ENCODE measurements around the gene NCKAP5.

NCKAP5 gene

GRCh38 chr2:133054297-133054696, 514.0 kb downstream of the NCKAP5 start:
- DNase-seq = no peak

GRCh38 chr2:133053541-133053940, 514.7 kb downstream of the NCKAP5 start:
- DNase-seq = no peak

GRCh38 chr2:133045787-133046186, 522.5 kb downstream of the NCKAP5 start:
- DNase-seq = no peak

GRCh38 chr2:133044556-133044955, 523.7 kb downstream of the NCKAP5 start:
- DNase-seq = no peak

- no peak for DNase-seq
Observed at GRCh38 chr2:133040170-133040569, 528.1 kb downstream of the NCKAP5 start.

- DNase-seq = no peak
Observed at GRCh38 chr2:133039531-133039930, 528.7 kb downstream of the NCKAP5 start.

GRCh38 chr2:133026536-133027177, 541.6 kb downstream of the NCKAP5 start:
- no peak for DNase-seq

GRCh38 chr2:133025004-133025403, 543.3 kb downstream of the NCKAP5 start:
- DNase-seq = no peak

- DNase-seq = no peak
Observed at GRCh38 chr2:133012847-133013734, 555.2 kb downstream of the NCKAP5 start.

- no peak for DNase-seq
Observed at GRCh38 chr2:133004623-133005022, 563.6 kb downstream of the NCKAP5 start.

GRCh38 chr2:132999421-132999820, 568.8 kb downstream of the NCKAP5 start:
- DNase-seq = no peak

- no peak for DNase-seq
Observed at GRCh38 chr2:132998221-132998620, 570.0 kb downstream of the NCKAP5 start.

- DNase-seq = no peak
Observed at GRCh38 chr2:132991471-132992045, 576.7 kb downstream of the NCKAP5 start.

GRCh38 chr2:132984731-132985130, 583.5 kb downstream of the NCKAP5 start:
- no peak for DNase-seq

GRCh38 chr2:132980304-132980703, 588.0 kb downstream of the NCKAP5 start:
- no peak for DNase-seq

GRCh38 chr2:132979339-132980093, 588.7 kb downstream of the NCKAP5 start:
- DNase-seq = no peak

GRCh38 chr2:132978840-132979239, 589.4 kb downstream of the NCKAP5 start:
- no peak for DNase-seq

GRCh38 chr2:132977812-132978529, 590.3 kb downstream of the NCKAP5 start:
- DNase-seq = no peak

GRCh38 chr2:132975193-132976105, 592.8 kb downstream of the NCKAP5 start:
- DNase-seq = no peak

GRCh38 chr2:132974467-132975095, 593.7 kb downstream of the NCKAP5 start:
- DNase-seq = no peak

All from activated CD4-positive, alpha-beta T cell treated with anti-CD3 and anti-CD28 coated beads for 48 hours (primary cell).